IPS DF 6.9 (cell line): ENCODE results near the gene ENOSF1.

Experiments
- DNase-seq: peaks from one replicate; pipeline ENCODE4 v3.0.0-alpha.2; 2013; ENCODE audit warnings: low read depth, low spot score
- H3K27ac ChIP-seq: one replicate; pipeline ENCODE4 v1.5.1; 2013; ENCODE audit warnings: low read length, control low read depth
- H3K27me3 ChIP-seq: 2 replicates; pipeline ENCODE4 v1.6.1; 2013; ENCODE audit warnings: mild to moderate bottlenecking, low read length; ENCODE audit not compliant: control insufficient read depth, insufficient read depth
- H3K36me3 ChIP-seq: 2 replicates; pipeline ENCODE4 v1.6.1; 2013; ENCODE audit warnings: low read length; ENCODE audit not compliant: control insufficient read depth, insufficient read depth
- H3K4me1 ChIP-seq: 2 replicates; pipeline ENCODE4 v1.6.1; 2013; ENCODE audit warnings: low read length; ENCODE audit not compliant: control insufficient read depth, insufficient read depth
- H3K4me3 ChIP-seq: 2 replicates; pipeline ENCODE4 v1.5.1; 2013; ENCODE audit warnings: mild to moderate bottlenecking, low read length
- H3K9me3 ChIP-seq: 2 replicates; pipeline ENCODE4 v1.6.1; 2013; ENCODE audit warnings: low read length, inconsistent platforms; ENCODE audit not compliant: control insufficient read depth, insufficient read depth
- WGBS: extraction: QIAGEN DNeasy Blood & Tissue Kit; methylation state at CpG from one replicate; pipeline ENCODE4 v1.1.7; 2013; ENCODE audit warnings: mixed read lengths, missing lambda C conversion rate; ENCODE audit not compliant: insufficient read length, insufficient coverage; 5-methylcytosine and 5-hydroxymethylcytosine counted together

The ENOSF1 gene

GRCh38 chr18:644395-645004 is 67.9 kb downstream of the ENOSF1 start:
- no peak overlapping the region for H3K27ac ChIP-seq
- no peaks in the 10 kb centered on the region for H3K9me3 ChIP-seq
- no peak overlapping the region for H3K4me3 ChIP-seq
- WGBS, result no CpG with 5 or more reads among the region's 2 CpGs
- H3K27me3 ChIP-seq, result no peaks in the 10 kb centered on the region
- no peaks in the 10 kb centered on the region for H3K36me3 ChIP-seq
- no peaks in the 10 kb centered on the region for H3K4me1 ChIP-seq
- DNase-seq, result no peak

GRCh38 chr18:641224-641623 is 71.2 kb downstream of the ENOSF1 start:
- Histone ChIP-seq H3K27ac (no peak overlapping the region), H3K4me1 (no peaks in the 10 kb centered on the region), H3K4me3 (no peak overlapping the region), H3K9me3 (no peaks in the 10 kb centered on the region), H3K36me3 (no peaks in the 10 kb centered on the region), H3K27me3 (no peaks in the 10 kb centered on the region)
- no peak for DNase-seq
- WGBS, result no CpG with 5 or more reads among the region's 6 CpGs

DNA sequence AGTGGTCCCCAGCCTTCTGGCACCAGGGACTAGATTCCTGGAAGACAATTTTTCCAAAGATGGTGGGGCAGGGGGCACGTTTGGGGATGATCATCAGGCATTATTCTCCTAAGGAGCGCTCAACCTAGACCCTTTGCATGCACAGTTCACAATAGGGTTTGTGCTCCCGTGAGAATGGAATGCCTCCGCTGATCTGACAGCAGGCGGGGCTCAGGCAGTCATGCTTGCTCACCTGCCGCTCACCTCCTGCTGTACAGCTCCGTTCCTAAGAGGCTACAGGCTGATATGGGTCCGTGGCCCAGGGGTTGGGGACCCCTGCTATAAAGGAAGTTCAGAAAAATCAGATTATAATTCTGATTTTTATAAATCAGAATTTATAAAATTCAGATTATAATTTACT is 77.3 kb downstream of the ENOSF1 start:
- Histone ChIP-seq H3K4me1 (peaks cover 1% of the 10 kb centered on the region; the same call in 1 of the 2 replicates), H3K9me3 (no peaks in the 10 kb centered on the region), H3K36me3 (no peaks in the 10 kb centered on the region), H3K4me3 (no peak overlapping the region; the same call in 1 of the 2 replicates), H3K27ac (no peak overlapping the region), H3K27me3 (no peaks in the 10 kb centered on the region)
- no CpG with 5 or more reads among the region's 8 CpGs for WGBS
- no peak for DNase-seq

GRCh38 chr18:634551-635045 is 77.8 kb downstream of the ENOSF1 start:
- no peak for DNase-seq
- H3K4me1 ChIP-seq, result peaks cover 1% of the 10 kb centered on the region; the same call in 1 of the 2 replicates
- H3K27me3 ChIP-seq, result peaks cover 1% of the 10 kb centered on the region; the same call in 1 of the 2 replicates
- H3K9me3 ChIP-seq, result no peaks in the 10 kb centered on the region
- H3K36me3 ChIP-seq, result no peaks in the 10 kb centered on the region
- no CpG with 5 or more reads among the region's 2 CpGs for WGBS
- no peak overlapping the region for H3K27ac ChIP-seq
- H3K4me3 ChIP-seq, result no peak overlapping the region

DNA sequence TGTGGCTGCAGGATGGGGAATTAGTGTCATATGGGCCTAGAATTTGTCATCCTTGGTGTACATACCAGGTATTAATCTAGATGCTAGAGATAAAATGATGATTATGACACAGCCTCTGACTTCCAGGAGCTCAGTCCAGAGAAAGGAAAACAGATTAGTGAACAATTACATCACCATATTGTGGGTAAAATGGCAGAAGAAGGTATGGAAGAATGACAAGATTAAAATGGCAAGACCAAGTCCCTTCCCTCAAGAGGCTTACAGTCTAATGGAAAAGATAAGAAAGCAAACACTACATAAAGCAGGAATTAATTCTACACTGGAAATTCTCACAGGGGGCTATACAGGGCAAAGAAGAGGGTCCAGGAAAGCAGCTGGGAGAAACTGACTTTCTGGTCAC is 80.9 kb downstream of the ENOSF1 start:
- Histone ChIP-seq H3K4me3 (no peak overlapping the region), H3K4me1 (peaks cover 1% of the 10 kb centered on the region; the same call in 1 of the 2 replicates)
- no peak for DNase-seq

GRCh38 chr18:629269-630150 is 82.9 kb downstream of the ENOSF1 start:
- Histone ChIP-seq H3K9me3 (no peaks in the 10 kb centered on the region), H3K27ac (no peak overlapping the region), H3K4me1 (no peaks in the 10 kb centered on the region), H3K27me3 (peaks cover 1% of the 10 kb centered on the region; the same call in 1 of the 2 replicates), H3K36me3 (no peaks in the 10 kb centered on the region), H3K4me3 (no peak overlapping the region)
- no peak for DNase-seq
- WGBS, result no CpG with 5 or more reads among the region's 6 CpGs

More for the DNA sequence above, 80.9 kb downstream of the ENOSF1 start:
- Histone ChIP-seq H3K27me3 (peaks cover 1% of the 10 kb centered on the region; the same call in 1 of the 2 replicates), H3K27ac (no peak overlapping the region), H3K9me3 (no peaks in the 10 kb centered on the region), H3K36me3 (no peaks in the 10 kb centered on the region)

DNA sequence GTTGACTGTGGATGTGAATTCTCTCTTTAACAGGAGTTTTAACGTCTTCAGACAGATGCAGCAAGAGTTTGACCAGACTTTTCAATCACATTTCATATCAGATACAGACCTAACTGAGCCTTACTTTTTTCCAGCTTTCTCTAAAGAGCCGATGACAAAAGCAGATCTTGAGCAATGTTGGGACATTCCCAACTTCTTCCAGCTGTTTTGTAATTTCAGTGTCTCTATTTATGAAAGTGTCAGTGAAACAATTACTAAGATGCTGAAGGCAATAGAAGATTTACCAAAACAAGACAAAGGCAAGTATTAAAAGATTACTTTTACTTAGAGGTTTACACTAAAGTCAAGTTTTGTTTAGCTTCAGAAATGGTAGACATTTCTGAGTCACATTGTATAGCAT is 85.2 kb downstream of the ENOSF1 start:
- H3K27me3 ChIP-seq, result peaks cover 1% of the 10 kb centered on the region; the same call in 1 of the 2 replicates
- no peak overlapping the region for H3K4me3 ChIP-seq
- H3K27ac ChIP-seq, result no peak overlapping the region
- no peaks in the 10 kb centered on the region; the same call in 1 of the 2 replicates for H3K4me1 ChIP-seq
- DNase-seq, result no peak
- no peaks in the 10 kb centered on the region for H3K9me3 ChIP-seq
- no CpG with 5 or more reads among the region's 2 CpGs for WGBS
- no peaks in the 10 kb centered on the region for H3K36me3 ChIP-seq

DNA sequence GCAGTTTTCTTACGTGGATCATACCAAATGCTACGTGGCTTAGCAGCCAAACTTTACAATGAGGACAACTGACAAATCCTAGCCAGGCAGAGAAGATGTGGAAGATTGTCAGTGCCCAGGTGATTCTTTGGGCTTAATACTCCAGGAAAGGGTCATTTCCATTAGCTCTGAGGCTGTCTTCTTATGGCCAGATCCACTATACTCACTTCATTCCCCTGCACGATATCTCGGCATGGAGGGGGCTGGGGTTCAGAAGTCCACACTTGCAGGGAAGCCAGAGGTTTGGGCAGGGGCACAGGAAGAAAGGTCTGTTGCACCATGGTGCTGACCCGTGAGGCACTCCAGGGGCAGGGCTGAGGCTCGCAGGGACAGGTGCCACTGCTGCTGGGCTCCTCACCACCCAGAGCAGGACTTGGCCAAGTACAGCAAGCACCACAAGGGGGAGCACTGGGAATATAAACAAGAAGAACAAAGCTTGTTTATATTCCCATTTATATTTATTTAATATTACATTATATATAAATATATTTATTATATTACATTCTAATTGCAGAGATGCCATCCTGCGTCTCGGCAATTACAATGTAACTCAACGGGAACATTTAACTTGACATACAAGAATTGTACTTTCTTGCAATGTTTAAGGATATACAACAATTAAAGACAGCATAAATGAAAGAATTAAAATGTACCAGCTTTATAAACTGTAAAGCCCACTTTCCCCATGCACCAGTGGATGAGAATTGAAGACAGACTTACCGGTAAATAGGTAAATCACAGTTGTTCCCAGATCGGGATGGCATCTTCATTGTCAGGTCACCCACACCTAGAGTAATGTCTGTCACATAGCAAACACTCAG is 88.4 kb downstream of the ENOSF1 start:
- Histone ChIP-seq H3K9me3 (no peaks in the 10 kb centered on the region), H3K27ac (no peak overlapping the region), H3K4me3 (no peak overlapping the region), H3K27me3 (no peaks in the 10 kb centered on the region), H3K36me3 (no peaks in the 10 kb centered on the region), H3K4me1 (no peaks in the 10 kb centered on the region; the same call in 1 of the 2 replicates)
- WGBS, result no CpG with 5 or more reads among the region's 11 CpGs
- DNase-seq, result no peak

DNA sequence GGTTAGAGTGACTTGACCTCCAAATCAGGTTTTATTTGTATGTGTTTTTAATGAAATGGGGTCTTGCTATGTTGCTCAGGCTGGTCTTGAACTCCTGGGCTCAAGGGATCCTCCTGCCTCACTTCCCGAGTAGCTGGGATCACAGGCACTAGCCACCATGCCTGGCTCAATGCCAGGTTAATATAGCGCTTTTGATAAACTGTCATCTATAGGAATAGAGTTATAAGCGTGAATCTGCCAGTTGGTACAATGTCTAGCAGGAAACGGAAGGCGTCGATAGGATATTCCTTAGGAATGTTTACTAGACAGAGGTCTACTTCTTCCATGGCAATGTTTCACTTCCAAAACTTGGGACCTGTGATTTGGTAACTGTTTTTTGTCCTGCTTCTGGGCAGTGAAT is 90.1 kb downstream of the ENOSF1 start:
- WGBS, result no CpG with 5 or more reads among the region's 6 CpGs

More for the DNA sequence above, 90.1 kb downstream of the ENOSF1 start:
- no peak overlapping the region for H3K4me3 ChIP-seq
- no peak overlapping the region for H3K27ac ChIP-seq
- H3K9me3 ChIP-seq, result no peaks in the 10 kb centered on the region
- H3K4me1 ChIP-seq, result no peaks in the 10 kb centered on the region; the same call in 1 of the 2 replicates
- H3K36me3 ChIP-seq, result no peaks in the 10 kb centered on the region
- no peaks in the 10 kb centered on the region for H3K27me3 ChIP-seq
- DNase-seq, result no peak
